Fibroblast of skin of abdomen (primary cell): Measurements from ENCODE around the gene HERC2.

Source experiments
- DNase-seq: peaks from one replicate; pipeline ENCODE4 v3.0.0-alpha.2; 2013

The HERC2 gene

GRCh38 chr15:28093752-28094535, 228.0 kb downstream of the HERC2 start:
- DNase-seq, result no peak

- DNase-seq, result no peak
Measured at GRCh38 chr15:28091313-28091712, 230.7 kb downstream of the HERC2 start.

GRCh38 chr15:28086175-28086703, 235.7 kb downstream of the HERC2 start:
- DNase-seq, result peak; percentile 44

- no peak for DNase-seq
Measured at GRCh38 chr15:28085489-28086174, 236.3 kb downstream of the HERC2 start.

- no peak for DNase-seq
Measured at GRCh38 chr15:28084547-28084946, 237.4 kb downstream of the HERC2 start.

- DNase-seq, result no peak
Measured at GRCh38 chr15:28082891-28083684, 238.9 kb downstream of the HERC2 start.

- no peak for DNase-seq
Measured at GRCh38 chr15:28081594-28081993, 240.4 kb downstream of the HERC2 start.

GRCh38 chr15:28080386-28080785, 241.6 kb downstream of the HERC2 start:
- no peak for DNase-seq

- DNase-seq, result no peak
Measured at GRCh38 chr15:28079313-28079969, 242.5 kb downstream of the HERC2 start.

GRCh38 chr15:28078191-28078719, 243.7 kb downstream of the HERC2 start:
- no peak for DNase-seq

- no peak for DNase-seq
Measured at GRCh38 chr15:28075573-28075972, 246.4 kb downstream of the HERC2 start.

GRCh38 chr15:28068930-28069329, 253.0 kb downstream of the HERC2 start:
- DNase-seq, result no peak

GRCh38 chr15:28066231-28066630, 255.7 kb downstream of the HERC2 start:
- DNase-seq, result no peak
